Psoas muscle (tissue), 8 donors: ENCODE data around the gene EIF6. TPM values are rescaled to one million over a fixed set of nuclear protein-coding genes. Genes with fewer than 3 reads are reported as not detected.

Experiments used
- ATAC-seq, 4 donors: fragments of 200-7000 bp; cut with Tn5 transposase; one replicate each; pipeline ENCODE4 v1.9.1; 2020; ENCODE audit warnings: moderate library complexity in 3 of 4, mild to moderate bottlenecking in 2 of 4
- DNase-seq, 2 donors: peaks; one replicate each; pipeline ENCODE4 v3.0.0-alpha.2; 2020
- H3K27ac ChIP-seq: fragments of 200-600 bp; one replicate; pipeline ENCODE4 v1.8.0; 2022
- H3K27me3 ChIP-seq, 3 donors: fragments of 200-600 bp in 1 of 3; one replicate each; pipeline versions ENCODE4 v1.6.1 to v1.8.0; 2013 to 2022; ENCODE audit warnings: low read length in 2 of 3, mild to moderate bottlenecking in 2 of 3, moderate library complexity in 1 of 3; ENCODE audit not compliant: insufficient read depth in 3 of 3
- H3K36me3 ChIP-seq, 2 donors: fragments of 200-600 bp in 1 of 2; one replicate each; pipeline versions ENCODE4 v1.6.1 to v1.8.0; 2013 to 2022; ENCODE audit warnings: low read depth in 1 of 2, mild to moderate bottlenecking in 1 of 2, moderate library complexity in 1 of 2; ENCODE audit not compliant: insufficient read depth in 1 of 2
- H3K4me1 ChIP-seq: fragments of 200-600 bp; one replicate; pipeline ENCODE4 v1.8.0; 2022
- H3K4me3 ChIP-seq: fragments of 200-600 bp; one replicate; pipeline ENCODE4 v1.8.0; 2022; ENCODE audit warnings: mild to moderate bottlenecking
- H3K9me3 ChIP-seq: fragments of 200-600 bp; one replicate; pipeline ENCODE4 v1.8.0; 2022
- WGBS, 3 donors: extraction: QIAGEN DNeasy Blood & Tissue Kit; methylation state at CpG; one replicate each; pipeline versions ENCODE4 v1.1.6 to v1.1.7; 2013; 5-methylcytosine and 5-hydroxymethylcytosine counted together
- intact Hi-C, 2 donors: fragments of 100-400 bp; cut with DNase I; formaldehyde crosslinking; loops; one replicate each; pipeline versions ENCODE4 v1.11.0 to v1.14.2; 2022
- polyA plus RNA-seq, 3 donors: library from polyadenylated mRNA; stranded (reverse); fragments of 200-250 nt; gene quantifications; one replicate each; pipeline ENCODE4 v1.2.3, GENCODE V29; 2013
- total RNA-seq, 4 donors: library from RNA; stranded (reverse); fragmentation: NEBNext Ultra II Directional in 2 of 4; extraction: Animal tissue kit (Norgen Biotek cat#: 25700) in 2 of 4; gene quantifications; one replicate each; pipeline versions ENCODE4 v1.2.1 to v1.2.4, GENCODE V29; 2021 to 2023
- TF ChIP-seq, protein P1 (sequence below): fragments of 200-600 bp; IDR thresholded peaks from one replicate; pipeline ENCODE4 v1.8.0; 2022; ENCODE audit warnings: antibody characterized with exemption
- donor health status: healthy with polysubstance abuse.
- donor health status: DM: no; HTN: no; CAD: no; lungs with moderate emphysema.
- donor health status: Bipolar disorder and iron deficiency.
- donor health status: healthy.
- donor health status: DM: yes; HTN: yes; CAD: no.
- donor health status: DM: no; HTN: no; CAD: no.
- donor health status: DM: no; HTN: no; CAD: no.
- donor health status: DM: yes; HTN: yes; CAD: no.

The EIF6 gene
- total and polyA plus RNA-seq, 7 donors: 44.3 to 169 (median 63.0) TPM

DNA sequence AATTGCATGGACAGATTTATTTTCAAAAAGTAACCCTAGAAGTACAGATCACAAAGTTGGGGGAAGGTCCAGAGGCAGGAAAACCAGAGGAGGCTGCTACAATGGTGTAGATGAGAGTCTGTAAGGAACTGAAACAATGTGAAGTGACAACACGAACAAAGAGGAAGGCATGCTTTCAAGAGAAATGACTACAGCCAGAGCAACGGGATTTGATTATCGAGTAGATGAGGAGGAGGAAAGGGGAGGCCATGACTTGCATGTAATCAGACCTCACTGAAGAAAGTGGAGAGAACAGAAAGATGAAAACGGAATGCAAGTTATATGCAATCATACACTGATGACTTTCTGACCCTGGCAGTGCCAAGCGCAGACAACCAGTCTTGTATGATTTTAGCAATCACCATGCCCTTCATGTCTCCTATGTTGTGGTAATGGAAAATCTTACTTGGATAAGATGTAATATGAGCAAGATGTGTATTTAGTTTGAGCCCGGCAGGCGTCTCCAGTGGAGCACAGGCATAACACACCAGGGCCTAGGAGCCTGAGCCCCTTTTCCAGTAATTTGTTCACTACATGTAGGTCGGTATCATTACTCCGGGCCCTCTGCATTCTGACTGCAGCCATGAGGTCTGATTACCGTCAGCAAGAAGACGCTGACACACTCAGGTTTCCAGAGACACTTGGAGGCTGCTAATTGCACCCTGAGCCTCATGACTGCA is 41.6 kb upstream of the EIF6 start:
- no peak overlapping the region for H3K4me3 ChIP-seq
- no peaks in the 10 kb centered on the region for H3K9me3 ChIP-seq
- H3K27ac ChIP-seq: peak overlapping the region; percentile 71
- no peaks in the 10 kb centered on the region for H3K36me3 ChIP-seq
- ATAC-seq (peak; percentile 41 to 60 (median 50)), DNase-seq (no peak)
- no peaks in the 10 kb centered on the region for H3K27me3 ChIP-seq
- WGBS, 3 donors: 33 to 54% (median 45%) methylated on average over 11 of the region's 11 CpGs
- TF ChIP-seq, protein P1, sequence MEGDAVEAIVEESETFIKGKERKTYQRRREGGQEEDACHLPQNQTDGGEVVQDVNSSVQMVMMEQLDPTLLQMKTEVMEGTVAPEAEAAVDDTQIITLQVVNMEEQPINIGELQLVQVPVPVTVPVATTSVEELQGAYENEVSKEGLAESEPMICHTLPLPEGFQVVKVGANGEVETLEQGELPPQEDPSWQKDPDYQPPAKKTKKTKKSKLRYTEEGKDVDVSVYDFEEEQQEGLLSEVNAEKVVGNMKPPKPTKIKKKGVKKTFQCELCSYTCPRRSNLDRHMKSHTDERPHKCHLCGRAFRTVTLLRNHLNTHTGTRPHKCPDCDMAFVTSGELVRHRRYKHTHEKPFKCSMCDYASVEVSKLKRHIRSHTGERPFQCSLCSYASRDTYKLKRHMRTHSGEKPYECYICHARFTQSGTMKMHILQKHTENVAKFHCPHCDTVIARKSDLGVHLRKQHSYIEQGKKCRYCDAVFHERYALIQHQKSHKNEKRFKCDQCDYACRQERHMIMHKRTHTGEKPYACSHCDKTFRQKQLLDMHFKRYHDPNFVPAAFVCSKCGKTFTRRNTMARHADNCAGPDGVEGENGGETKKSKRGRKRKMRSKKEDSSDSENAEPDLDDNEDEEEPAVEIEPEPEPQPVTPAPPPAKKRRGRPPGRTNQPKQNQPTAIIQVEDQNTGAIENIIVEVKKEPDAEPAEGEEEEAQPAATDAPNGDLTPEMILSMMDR: no peak
- intact Hi-C loops: loop anchor here in 1 of 2 donors (5.0 kb wide), 1 partner anchor 41 kb away; no protein-coding TSS in a partner anchor
- peaks cover 30% of the 10 kb centered on the region for H3K4me1 ChIP-seq

GRCh38 chr20:35325401-35325800 is 40.8 kb upstream of the EIF6 start:
- no peaks in the 10 kb centered on the region for H3K9me3 ChIP-seq
- DNase-seq (no peak), ATAC-seq (no peak)
- no peak overlapping the region for H3K4me3 ChIP-seq
- TF ChIP-seq, protein P1: no peak
- peaks cover 30% of the 10 kb centered on the region for H3K4me1 ChIP-seq
- H3K36me3 ChIP-seq: no peaks in the 10 kb centered on the region
- peak overlapping the region; percentile 71 for H3K27ac ChIP-seq
- intact Hi-C loops: loop anchor here in 1 of 2 donors (5.0 kb wide), 1 partner anchor 42 kb away; no protein-coding TSS in a partner anchor
- H3K27me3 ChIP-seq: no peaks in the 10 kb centered on the region
- WGBS, 3 donors: 78 to 84% (median 84%) methylated on average over 6 of the region's 6 CpGs

GRCh38 chr20:35320396-35321126 is 36.0 kb upstream of the EIF6 start:
- Histone ChIP-seq H3K4me3 (no peak overlapping the region), H3K4me1 (peaks cover 20% of the 10 kb centered on the region), H3K9me3 (no peaks in the 10 kb centered on the region), H3K36me3 (no peaks in the 10 kb centered on the region), H3K27ac (peak overlapping the region; percentile 79), H3K27me3 (no peaks in the 10 kb centered on the region)
- intact Hi-C loops: no loop called here
- whole genome bisulfite sequencing, 3 donors: 94 to 99% (median 94%) methylated on average over 3 of the region's 3 CpGs
- no peak for DNase-seq
- no peak for ATAC-seq
- TF ChIP-seq, protein P1: no peak

- no peaks in the 10 kb centered on the region for H3K36me3 ChIP-seq
- H3K9me3 ChIP-seq: no peaks in the 10 kb centered on the region
- H3K27me3 ChIP-seq: no peaks in the 10 kb centered on the region
- DNase-seq: no peak
- peaks cover 16% of the 10 kb centered on the region for H3K4me1 ChIP-seq
- H3K27ac ChIP-seq: peak overlapping the region; percentile 79
- ATAC-seq: peak in 1 of 4 donors; percentile 30
- no peak overlapping the region for H3K4me3 ChIP-seq
- intact Hi-C loops: no loop called here
- TF ChIP-seq, protein P1: no peak
Measured at GRCh38 chr20:35319871-35320197, 35.3 kb upstream of the EIF6 start.
